HL-60 (cell line): ENCODE results near the gene RUNX1.

ENCODE experiments used
- DNase-seq, 2 experiments: peaks; one replicate each; pipeline ENCODE4 v3.0.0-alpha.2; 2010 to 2020; ENCODE audit warnings: low read depth in 1 of 2, low spot score in 1 of 2
- H3K27ac ChIP-seq: fragments of 250-450 bp; sonication (Bioruptor Pico); replicated peaks from 2 replicates; pipeline ENCODE4 v1.5.1; 2020; ENCODE audit warnings: mild to moderate bottlenecking, moderate library complexity
- H3K27me3 ChIP-seq: fragments of 250-450 bp; sonication (Bioruptor Pico); 2 replicates; pipeline ENCODE4 v1.5.1; 2021; ENCODE audit warnings: mild to moderate bottlenecking, moderate library complexity; ENCODE audit not compliant: insufficient read depth, poor library complexity, severe bottlenecking
- H3K4me3 ChIP-seq: replicated peaks from 2 replicates; pipeline ENCODE4 v1.5.1; 2011; ENCODE audit warnings: mild to moderate bottlenecking, control low read depth, low read length; ENCODE audit not compliant: insufficient read depth
- GABPA ChIP-seq: IDR thresholded peaks from 2 replicates; pipeline ENCODE4 v1.6.1; 2012; ENCODE audit warnings: low read depth
- POLR2AphosphoS5 ChIP-seq: IDR thresholded peaks from 2 replicates; pipeline ENCODE4 v1.6.1; 2012; ENCODE audit warnings: low read depth
- SPI1 ChIP-seq: IDR thresholded peaks from 2 replicates; pipeline ENCODE4 v1.6.1; 2012; ENCODE audit warnings: low read depth, mild to moderate bottlenecking, borderline replicate concordance
- TF ChIP-seq, protein P1 (sequence below): IDR thresholded peaks from one replicate; pipeline ENCODE4 v1.5.1; 2011; ENCODE audit warnings: low read length, control low read depth, inconsistent platforms; ENCODE audit not compliant: insufficient read depth
- TF ChIP-seq, protein P2 (sequence below): IDR thresholded peaks from 2 replicates; pipeline ENCODE4 v1.6.1; 2012; ENCODE audit warnings: low read depth; ENCODE audit not compliant: insufficient replicate concordance

RUNX1 gene

DNA sequence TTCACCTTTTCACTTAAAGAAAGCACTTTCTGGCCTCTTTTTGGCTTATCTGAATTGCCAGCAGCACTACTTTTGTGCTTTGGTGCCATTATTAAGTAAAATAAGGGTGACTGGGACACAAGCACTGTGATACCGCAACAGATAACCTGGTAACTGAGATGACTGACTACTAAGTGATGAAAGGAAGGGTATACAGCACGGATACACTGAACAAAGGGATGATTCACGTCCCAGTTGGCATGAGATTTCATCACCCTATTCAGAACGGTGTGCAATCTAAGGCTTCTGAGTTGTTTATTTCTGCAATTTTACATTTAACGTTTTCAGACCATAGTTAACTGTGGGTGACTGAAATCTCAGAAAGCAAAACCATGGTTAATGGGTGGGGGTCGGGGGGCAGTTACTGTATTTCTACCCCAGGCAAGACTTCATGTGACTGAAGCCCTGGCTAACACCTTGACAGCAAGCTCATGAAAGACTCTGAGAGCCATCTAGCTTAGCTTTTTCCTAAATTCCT lies 277.5 kb downstream of the RUNX1 start:
- DNase-seq = no peak
- Histone ChIP-seq H3K27me3 (no peaks in the 10 kb centered on the region), H3K27ac (no peak overlapping the region), H3K4me3 (no peak overlapping the region)
- TF ChIP-seq, protein P1, sequence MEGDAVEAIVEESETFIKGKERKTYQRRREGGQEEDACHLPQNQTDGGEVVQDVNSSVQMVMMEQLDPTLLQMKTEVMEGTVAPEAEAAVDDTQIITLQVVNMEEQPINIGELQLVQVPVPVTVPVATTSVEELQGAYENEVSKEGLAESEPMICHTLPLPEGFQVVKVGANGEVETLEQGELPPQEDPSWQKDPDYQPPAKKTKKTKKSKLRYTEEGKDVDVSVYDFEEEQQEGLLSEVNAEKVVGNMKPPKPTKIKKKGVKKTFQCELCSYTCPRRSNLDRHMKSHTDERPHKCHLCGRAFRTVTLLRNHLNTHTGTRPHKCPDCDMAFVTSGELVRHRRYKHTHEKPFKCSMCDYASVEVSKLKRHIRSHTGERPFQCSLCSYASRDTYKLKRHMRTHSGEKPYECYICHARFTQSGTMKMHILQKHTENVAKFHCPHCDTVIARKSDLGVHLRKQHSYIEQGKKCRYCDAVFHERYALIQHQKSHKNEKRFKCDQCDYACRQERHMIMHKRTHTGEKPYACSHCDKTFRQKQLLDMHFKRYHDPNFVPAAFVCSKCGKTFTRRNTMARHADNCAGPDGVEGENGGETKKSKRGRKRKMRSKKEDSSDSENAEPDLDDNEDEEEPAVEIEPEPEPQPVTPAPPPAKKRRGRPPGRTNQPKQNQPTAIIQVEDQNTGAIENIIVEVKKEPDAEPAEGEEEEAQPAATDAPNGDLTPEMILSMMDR = no peak

DNA sequence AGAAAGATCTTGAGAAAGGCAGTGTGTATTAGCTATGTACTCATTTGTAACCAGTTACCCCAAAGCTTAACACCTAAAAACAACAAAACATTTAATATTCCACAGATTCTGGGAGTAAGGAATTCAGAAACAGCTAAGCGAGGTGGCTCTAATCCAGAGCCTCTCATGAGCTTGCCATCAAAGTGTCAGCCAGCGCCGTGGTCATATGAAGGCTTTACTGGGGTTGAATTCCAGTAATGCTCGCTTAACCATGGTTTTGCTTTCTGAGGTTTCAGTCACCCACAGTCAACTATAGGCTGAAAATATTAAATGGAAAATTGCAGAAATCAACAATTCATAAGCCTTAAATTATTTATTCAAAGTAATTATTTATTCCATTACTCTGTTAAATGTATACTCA lies 278.5 kb downstream of the RUNX1 start:
- TF ChIP-seq POLR2AphosphoS5 (no peak), GABPA (no peak), SPI1 (no peak)
- TF ChIP-seq, protein P1 = no peak
- TF ChIP-seq, protein P2, sequence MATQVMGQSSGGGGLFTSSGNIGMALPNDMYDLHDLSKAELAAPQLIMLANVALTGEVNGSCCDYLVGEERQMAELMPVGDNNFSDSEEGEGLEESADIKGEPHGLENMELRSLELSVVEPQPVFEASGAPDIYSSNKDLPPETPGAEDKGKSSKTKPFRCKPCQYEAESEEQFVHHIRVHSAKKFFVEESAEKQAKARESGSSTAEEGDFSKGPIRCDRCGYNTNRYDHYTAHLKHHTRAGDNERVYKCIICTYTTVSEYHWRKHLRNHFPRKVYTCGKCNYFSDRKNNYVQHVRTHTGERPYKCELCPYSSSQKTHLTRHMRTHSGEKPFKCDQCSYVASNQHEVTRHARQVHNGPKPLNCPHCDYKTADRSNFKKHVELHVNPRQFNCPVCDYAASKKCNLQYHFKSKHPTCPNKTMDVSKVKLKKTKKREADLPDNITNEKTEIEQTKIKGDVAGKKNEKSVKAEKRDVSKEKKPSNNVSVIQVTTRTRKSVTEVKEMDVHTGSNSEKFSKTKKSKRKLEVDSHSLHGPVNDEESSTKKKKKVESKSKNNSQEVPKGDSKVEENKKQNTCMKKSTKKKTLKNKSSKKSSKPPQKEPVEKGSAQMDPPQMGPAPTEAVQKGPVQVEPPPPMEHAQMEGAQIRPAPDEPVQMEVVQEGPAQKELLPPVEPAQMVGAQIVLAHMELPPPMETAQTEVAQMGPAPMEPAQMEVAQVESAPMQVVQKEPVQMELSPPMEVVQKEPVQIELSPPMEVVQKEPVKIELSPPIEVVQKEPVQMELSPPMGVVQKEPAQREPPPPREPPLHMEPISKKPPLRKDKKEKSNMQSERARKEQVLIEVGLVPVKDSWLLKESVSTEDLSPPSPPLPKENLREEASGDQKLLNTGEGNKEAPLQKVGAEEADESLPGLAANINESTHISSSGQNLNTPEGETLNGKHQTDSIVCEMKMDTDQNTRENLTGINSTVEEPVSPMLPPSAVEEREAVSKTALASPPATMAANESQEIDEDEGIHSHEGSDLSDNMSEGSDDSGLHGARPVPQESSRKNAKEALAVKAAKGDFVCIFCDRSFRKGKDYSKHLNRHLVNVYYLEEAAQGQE = no peak

DNA sequence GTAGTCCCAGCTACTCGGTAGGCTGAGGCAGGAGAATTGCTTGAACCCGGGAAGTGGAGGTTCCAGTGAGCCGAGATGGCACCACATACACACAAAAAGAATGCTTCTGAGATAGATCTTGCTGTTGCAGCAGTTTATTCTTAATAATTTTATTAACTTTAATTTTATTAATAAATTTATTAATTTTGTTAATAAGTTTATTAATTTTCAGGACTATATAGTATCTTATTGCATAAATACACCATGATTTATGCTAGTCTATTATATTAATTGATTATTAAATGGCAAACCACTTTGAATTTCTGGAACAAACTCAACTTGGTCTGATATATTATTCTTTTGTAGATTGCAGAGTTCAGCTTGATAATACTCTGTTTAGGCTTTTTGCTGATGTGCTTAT lies 280.8 kb downstream of the RUNX1 start:
- Histone ChIP-seq H3K4me3 (no peak overlapping the region), H3K27me3 (no peaks in the 10 kb centered on the region), H3K27ac (no peak overlapping the region)
- DNase-seq = no peak
- TF ChIP-seq, protein P1 = no peak
- TF ChIP-seq, protein P2 = no peak
- TF ChIP-seq POLR2AphosphoS5 = no peak
- TF ChIP-seq GABPA = no peak
- TF ChIP-seq SPI1 = no peak

More for the DNA sequence above, 278.5 kb downstream of the RUNX1 start:
- Histone ChIP-seq H3K27me3 (no peaks in the 10 kb centered on the region), H3K4me3 (no peak overlapping the region), H3K27ac (no peak overlapping the region)
- no peak for DNase-seq

DNA sequence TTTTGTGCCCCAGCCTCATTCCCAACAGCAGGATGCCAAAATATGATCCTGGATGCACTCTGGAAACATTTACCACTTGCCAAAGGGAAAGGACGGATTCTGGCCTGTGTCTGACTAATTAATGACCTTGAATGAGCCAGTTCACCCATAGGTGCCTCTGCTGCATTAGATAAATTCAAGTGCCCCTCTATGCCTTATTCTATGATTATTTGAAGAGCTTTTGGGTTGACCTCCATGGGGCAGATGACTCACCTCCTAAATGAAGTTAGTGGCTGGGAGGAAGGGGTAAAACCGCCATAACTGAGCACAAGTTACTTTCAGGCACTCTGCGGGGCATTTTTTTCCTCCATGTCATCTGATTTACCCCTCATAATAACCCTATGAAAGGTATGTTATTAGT lies 282.2 kb downstream of the RUNX1 start:
- TF ChIP-seq GABPA = no peak
- no peak for TF ChIP-seq POLR2AphosphoS5
- TF ChIP-seq, protein P1 = no peak
- no peak for TF ChIP-seq SPI1
- TF ChIP-seq, protein P2 = no peak
- no peak overlapping the region for H3K27ac ChIP-seq
- H3K4me3 ChIP-seq = no peak overlapping the region

More for the DNA sequence above, 282.2 kb downstream of the RUNX1 start:
- no peak for DNase-seq
- H3K27me3 ChIP-seq = no peaks in the 10 kb centered on the region
